ENCODE data around the gene CPN2.

Gene CPN2

DNA sequence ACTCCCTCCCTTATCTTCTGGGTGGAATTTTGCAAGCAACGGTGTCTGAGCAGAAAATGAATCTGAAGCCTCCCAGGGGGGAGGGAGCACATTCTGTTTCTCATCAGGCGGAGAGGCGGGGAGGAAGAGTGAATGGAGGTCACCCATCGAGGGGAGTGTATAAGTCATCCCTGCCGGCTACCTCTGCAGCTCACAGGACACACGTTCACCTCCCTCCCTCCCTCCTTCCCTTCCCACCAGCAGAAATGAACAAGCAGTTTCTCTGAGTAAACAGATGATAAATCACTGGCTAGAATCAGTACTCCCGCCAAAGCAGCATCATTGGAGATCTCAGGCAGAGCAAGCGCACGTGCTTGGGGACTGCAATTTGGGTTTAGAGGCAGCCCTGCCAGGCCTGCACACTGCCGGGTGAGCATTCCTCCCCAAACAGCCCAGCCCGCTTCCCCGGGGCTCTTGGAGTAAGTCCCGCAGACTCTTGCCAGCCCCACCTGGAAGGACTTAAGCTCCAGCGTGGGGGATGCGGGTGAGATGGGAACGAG lies 38.3 kb downstream of the CPN2 start:
- no peak for DNase-seq

DNA sequence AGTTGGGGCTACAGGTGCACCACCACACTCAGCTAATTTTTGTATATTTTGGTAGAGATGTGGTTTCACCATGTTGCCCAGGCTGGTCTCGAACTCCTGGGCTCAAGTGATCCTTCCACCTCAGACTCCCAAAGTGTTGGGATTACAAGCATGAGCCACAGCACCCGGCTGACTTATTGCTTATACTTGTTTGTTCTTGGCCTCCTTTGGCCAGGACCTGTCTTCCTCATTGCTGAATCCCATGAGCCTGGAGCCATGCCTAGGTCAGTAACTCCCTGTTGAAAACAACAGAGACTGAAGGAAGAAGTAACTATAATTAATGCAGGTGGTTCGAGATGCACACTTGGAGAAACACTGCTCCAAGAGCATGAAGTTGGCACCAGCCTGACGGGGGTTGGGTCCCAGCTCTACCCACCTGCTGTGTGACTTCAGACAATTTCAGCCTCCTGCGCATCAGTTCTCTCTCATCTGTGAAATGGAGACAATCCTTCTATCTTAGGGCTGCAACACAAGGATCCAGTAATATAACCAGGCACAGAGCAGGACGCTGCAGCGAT lies 38.9 kb downstream of the CPN2 start:
- no peak for DNase-seq

DNA sequence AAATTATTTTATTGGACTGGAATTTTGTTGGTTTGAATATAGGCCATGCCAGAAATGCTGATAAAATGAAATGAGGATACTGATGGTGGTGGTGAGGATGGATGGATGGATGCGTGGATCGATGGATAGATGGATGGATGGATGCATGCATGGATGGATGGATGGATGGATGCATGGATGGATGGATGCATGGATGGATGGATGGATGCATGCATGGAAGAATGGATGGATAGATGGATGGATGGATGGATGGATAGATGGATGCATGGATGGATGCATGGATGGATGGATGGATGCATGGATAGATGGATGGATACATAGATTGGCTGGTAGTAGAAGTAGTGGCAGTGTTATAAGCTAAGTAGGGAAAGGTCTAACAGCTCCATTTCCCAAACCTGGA lies 40.1 kb downstream of the CPN2 start:
- no peak for DNase-seq

DNA sequence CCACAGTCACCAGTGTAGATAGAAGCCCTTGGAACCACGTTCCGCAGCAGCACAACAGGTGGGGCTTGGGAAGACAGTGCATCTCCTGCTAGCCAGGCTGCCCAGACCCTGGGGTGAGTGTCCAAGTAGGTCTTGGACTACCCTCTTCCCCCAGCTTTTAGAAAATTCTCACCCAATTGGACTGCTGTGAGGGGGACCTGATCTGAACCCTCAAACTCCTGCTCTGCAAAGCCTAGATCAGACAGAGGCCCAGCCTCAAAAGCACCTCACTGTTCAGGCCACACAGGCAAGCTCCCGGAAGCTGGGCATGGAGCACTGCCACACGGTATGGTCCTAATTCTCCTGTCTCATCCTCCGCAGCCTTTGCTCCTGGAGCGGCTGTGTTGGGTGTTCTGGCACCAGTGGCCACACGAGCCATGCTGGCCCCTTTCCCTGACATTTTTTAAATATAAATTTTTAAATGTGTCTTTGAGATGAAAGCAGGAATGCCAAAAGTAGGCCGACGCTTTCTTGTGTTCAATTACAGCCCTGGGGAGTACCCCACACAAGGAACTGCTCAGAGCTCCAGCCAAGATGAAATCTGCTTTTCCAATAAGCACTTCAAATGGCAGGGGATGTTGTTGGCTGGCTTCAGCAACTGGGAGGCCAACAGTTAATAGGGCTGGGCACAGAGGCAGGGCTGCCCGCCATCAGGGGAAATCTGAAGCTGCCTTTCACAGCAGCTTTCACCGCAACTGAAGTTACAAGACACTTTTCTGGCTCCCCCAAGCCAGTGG lies 40.9 kb downstream of the CPN2 start:
- no peak for DNase-seq

DNA sequence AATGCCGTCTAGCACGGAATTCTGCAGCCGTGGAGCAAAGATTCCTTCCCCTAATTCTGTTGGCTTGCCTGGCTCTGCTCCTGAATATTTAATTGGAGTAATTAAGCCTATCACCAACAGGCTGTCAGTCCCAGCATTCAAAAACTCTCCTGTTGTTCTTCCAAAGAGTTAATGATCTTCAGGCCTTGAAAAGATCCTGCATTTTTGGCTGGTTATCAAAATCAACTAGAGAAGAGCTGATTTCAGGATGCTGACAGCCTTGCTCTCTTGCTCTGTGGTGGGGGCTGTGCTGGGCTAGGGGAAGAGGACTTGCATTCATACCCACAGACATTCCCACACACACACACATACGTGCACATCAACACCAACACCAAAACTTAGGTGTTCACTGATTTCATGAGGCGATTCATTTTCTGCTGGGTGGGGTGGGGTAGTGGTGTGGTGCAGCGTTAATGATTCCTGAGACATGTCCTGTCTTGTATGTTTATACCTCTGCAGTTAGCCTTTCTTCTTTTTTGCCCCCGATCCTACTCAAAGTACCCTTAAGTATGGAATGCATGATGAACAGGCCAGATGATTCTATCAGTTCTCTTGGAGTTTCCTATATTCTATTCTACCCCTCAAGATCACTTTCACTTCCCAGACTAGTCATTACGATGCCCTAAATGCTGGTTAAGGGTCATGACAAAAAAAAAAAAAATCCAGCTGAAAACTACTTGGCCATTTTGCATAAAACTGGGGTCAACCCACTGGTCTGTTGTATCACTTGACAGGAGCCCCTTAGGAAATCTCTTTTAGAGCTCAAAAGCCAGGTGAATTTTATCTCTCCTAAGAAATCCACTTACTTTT lies 42.3 kb downstream of the CPN2 start:
- no peak for DNase-seq

DNA sequence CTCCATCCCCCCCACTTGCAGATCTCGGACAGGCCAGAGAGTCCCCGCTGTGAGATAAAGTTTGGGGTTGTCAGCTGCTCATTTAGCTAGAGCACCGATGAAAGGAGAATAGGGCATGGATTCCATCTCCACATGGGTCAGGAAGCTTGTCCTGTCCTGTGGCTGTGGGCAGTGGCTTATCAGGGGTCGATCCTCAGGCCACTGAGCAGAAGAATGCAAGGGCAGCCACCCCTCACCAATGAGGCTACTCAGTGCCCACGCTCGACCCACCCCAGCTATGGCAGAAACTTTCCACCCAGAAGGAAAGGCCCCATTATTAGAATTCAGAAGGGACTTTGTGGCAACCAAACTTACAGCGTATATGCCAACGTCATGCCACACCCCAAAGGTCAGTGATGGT lies 43.3 kb downstream of the CPN2 start:
- DNase-seq = no peak

DNA sequence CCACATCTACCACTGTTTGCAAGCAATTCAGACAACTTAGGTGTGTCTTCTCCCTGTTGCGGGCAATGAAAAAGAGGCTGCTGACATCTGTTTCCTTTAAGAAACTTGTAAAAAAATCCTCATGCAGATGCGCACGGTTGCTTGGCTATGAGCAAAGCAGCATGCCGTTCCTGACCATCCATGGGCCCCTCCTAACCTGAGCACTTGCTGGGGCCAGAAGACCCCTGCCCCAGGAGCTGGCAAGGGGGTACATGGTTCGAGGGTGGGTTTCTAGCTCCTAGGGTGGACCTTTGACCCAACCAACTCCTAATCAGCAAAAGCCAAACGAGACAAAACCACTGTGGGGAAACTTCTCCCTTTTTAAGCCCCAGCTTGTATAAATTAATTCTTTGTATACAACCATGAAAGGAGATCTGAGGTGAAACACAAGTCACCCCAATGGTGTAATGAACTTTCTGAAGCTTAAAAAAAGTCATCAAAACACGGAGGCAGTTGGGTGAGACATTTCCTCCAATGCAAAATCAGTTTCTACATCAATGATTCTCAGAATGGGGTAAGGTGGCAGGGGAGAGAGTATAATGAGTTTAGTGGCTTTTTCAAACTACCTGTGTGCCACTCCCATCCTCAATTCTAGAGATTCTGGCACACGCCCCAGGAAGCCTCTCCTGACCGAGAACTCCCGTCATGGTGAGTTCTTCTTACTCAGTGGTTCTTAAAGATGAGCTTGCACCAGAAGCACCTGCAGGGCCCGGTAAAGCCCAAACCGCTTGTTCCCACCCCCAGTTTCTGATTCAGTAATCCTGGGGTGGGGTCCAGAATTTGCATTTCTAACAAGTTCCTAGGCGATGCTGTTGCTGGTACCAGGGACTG lies 44.1 kb downstream of the CPN2 start:
- DNase-seq = peak in 1 of 5 donors; percentile 94

DNA sequence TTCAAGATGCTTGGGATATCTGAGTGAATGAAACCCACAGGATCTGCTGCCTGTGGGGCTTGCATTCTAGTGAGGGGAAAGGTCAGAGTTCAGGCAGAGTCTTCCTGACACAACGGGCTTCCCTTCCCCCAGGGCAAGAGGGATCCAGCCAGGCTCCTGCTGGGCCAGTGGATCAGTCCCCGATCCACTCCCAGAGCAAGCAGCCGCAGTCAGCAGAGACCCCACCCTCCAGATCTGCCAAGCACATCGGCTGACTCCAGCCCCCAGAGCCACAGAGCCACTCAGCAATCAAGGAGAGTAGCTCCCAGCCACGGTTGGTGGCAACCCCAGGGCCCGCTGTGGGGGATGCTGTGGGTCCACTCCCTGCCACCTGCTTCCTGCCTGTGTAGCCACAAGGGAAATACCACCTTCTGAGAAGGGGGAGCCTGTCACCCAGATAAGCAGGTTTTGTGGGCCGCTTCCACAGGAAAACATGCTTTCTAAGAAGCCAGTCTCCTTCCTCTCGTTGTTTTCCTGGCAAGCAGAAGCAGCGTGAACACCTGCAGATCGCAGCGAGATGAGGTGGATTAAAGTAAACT lies 44.9 kb downstream of the CPN2 start:
- DNase-seq = peak in 2 of 5 donors; percentile 22 to 98

DNA sequence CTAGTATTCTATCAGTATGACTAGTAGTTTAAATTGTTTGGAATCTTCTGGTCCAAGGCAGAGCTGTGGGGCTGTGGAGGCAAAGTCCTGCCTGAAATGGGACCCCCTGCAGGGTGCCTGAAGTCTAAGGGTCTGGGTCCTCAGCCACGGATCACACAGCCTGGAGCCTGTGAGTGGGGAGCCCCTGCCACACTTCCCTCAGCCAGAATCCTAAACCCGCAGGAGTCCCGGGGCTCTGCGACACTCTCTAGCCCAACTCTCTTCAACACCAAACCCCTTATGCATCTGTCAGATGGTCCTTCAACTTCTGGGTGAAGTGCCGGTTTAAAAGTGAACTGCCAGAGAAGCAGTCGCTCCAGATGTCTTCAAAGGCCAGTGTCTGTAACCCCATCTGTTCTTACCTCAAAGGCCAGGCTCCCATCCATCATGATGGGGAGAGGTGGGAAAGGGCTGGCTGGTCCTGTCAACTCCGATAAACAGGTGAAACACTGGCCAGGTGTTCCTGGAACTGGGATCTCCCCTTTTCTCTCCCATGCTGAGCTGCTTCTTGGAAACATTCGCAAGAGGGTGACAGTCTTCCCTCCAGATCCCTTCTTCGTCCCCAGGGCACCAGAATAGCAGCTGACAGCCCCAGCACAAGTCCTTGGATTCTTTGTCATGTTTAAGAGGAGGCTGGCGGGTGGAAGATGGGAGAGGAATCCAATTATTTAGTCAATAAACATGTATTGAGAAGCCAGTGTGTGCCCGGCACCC lies 45.6 kb downstream of the CPN2 start:
- no peak for DNase-seq

DNA sequence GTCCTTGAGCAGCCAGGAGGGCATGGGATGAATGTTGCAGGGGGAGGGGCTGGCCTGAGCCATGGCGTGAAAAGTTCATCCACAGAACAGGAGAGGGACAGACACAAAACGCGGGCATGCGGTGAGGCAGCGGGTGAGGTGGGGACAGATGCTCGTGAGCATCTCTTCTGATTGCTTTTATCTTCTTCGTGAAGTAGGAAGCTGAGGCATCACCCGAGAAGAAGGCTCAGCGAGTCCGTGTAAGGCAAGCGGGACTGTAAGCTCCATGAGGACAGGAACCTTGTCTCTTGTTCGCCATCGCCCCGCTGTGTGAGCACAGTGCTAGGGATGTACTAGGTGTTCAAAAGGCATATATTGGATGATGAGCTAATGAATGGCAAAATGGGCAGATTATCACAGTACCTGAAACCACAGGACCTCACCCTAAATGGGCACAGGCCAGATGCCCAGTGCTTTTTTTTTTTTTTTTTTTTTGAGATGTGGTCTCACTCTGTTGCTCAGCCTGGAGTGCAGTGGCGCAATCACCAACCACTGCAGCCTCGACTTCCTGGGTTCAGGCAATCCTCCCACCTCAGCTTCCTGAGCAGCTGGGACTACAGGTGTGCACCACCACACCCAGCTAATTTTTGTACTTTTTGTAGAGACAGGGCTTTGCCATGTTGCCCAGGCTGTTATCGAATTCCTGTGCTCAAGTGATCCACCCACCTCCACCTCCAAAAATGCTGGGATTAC lies 46.8 kb downstream of the CPN2 start:
- peak in 1 of 5 donors; percentile 56 for DNase-seq

DNA sequence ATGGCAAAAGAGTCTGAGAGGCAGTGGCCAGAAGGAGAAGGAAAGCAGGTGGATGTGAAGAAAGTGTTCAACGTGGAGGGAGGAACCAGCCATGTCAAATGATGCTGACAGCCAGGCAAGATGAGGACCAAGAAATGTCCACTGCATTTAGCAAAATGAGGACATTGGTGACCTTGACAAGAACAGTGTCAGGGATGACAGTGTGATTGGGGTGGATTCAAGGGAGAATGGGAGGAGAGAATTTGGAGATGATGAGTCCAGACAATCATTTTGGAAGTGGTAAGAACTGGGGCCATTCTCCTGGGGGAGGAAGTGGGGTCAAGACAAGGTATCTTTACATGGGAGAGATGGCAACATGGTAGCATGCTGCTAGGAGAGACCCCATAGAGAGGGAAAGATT lies 47.4 kb downstream of the CPN2 start:
- no peak for DNase-seq

DNA sequence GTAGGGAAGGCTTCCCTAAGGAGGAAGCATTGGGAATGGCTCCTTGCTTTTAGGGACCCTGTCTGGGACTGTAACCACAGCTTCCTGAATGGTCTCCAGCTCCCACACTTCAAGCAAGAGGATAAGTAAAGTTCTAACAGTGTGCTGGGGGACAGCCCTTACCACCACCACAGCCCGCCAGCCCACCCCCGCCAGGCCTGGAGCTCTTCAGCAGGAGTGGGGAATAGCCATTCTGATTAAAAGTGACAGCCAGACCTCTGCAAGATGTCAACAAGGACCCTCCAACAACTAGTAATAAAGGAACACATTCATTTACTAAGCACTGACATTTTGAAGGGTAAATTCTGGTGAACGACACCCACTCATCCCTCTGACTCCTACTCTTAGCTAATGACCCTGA lies 49.4 kb downstream of the CPN2 start:
- no peak for DNase-seq

DNA sequence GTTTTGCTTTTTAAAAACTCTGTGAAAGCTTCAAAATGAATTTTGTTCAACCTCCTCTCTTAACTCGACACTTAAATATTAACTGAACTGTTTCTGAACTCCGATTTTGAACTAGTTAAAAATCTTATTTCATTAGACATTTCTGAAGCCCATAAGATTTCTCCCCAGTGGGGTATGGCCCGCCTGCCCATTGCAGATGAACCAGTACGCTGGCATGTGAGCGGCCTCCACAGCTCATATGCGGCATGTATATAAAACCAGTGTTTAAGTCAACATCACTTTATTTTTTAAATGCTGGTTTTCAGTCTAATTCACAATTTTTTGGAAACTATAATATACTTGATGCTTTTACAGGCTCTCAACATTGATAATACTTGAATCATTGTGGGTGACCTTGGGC lies 50.2 kb downstream of the CPN2 start:
- DNase-seq = no peak

DNA sequence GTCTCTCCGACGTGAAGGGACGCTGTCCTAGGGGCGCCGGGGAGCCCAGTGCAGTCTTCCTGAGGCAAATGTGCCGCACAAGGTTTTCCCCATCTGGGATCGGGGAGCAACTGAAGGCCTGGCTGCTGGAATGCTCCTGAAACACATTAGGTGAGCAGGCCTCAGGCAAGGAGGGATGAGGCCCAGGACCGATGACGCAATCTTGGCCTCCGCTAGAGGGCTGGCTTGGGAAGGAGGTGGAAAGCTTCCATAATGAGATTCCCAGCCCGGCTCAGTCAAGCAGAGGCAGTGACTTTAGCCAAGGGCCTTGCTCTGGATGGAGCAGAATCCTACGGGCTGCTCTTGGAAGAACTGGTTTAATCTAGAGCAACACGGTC lies 50.8 kb downstream of the CPN2 start:
- DNase-seq = no peak

DNA sequence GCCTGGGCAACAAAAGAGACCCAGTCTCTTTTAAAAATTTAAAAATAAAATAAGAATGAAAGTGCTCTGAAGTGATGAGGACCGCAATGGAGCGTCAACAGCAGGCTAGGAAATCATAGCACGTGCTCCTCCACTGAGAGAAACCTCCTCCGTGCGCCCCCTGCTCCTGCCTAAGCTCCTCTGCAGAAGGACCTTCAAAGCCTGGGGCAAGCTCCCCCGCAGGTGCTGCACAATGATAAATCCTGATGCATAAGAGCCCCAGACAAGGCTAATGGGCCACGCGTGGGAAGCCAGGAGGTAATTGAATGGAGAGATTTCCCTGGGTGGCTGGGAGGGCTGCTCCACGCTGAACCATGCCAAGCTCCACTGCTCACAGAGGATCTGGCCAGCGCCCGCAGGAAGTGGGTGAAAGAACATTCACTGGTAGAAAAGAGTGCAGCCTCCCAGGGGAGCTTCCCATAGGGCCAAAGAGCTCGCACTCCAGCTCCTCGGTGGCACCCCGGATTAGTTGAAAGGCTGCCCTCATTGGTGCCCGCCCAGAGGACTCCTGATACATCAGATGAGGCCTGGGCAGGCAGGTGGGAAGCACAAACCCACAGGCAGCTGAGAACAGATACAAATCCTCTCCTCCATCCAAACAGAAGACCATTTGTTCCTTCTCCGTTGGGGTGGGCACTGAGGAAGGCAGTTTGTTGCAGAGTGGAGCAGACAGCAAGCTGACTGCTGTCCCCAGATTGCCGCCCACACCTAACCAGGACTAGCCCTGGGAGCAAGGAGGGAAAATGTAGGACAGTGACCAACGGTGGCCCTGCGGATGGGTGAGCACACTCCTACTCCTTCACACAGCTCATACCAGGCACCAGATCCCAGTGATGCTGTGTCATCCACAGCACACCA lies 52.5 kb downstream of the CPN2 start:
- no peak for DNase-seq

DNA sequence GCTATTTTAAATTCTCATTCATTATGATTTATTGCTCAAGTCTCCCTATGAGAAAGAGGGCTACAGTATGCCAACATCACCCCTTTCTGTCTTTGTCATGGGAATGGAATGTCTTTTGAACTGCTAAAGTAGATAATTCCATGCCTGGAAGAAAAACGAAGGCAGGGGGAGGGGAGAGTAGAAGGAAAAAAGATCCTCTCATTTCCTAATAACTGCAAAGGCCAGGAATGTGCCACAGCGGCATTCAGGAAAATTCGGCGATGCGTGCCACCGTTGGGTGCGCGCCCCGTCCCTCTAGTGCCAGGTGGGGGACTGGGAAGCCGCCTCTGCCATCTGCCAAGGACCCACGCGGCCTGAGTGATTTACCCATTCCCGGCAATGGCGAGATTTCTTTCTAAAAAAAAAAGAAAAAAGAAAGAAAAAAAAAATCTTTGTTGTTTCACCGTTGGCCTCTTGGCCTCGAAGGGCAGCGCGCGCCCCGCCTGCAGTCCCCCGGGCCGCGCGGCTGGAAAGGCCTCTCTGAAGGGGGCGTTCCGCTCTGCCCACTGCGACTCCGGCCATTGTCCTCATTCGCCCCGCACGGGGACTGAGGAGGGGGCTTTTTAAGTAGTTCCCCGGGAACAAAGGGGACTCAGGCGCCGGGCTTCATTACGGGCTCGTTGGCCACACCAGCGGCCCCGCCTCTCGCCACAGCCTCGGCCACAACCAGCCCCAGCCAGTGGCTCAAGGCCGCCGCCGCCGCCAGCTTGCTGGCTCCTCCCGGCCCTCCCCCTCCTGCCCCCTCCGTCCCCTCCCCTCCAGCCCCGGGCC lies 54.5 kb downstream of the CPN2 start:
- DNase-seq = no peak

DNA sequence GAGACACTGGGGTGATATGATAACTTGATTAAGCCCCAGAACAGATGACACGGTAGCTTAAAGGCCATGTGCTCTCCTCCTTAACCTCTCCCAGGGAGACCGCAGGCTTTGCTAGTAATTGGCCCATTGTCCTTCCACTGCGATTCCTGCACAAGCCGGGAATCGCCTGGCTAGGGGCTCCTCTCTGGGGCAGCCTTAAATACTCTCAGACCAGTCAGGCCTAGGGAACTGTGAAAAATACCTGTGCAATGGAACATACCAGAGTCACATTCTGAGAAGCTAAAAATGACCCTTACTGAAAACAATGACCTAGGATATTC lies 56.3 kb downstream of the CPN2 start:
- no peak for DNase-seq

DNA sequence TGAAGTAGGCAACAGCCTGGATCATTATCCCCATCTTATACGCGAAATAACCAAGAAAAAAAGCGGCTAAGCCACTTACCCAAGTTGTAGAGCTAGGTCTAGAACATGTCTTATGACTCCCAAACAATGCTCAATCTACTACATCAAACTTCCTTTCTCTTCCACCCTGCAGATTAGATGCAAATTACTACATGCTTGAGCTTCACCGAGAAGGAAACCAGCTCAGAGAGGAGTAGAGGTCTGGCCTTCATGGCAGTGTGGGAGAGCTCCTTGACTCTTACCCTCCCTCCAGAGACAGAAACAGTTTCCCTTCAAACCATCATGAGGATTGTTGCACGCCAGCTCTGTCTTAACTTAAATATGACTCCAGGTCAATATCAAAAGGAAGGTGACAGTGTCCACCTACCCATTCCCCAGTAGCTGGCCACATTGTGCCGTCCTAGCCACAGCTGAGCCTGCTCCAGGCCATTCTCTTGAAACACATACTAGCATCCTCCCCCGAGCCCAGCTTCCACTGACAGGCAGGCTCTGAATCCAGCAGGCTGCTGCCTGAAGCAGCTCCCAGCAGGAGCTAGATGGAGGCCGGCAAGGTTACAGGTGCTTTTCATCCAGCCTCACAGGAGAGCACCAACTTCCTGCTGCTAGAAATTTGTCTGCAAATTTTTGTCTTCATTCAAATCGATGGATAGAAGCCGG lies 56.8 kb downstream of the CPN2 start:
- no peak for DNase-seq

All from T-helper 1 cell (primary cell).